Liver (tissue), 9 donors: ENCODE results near the gene RSPO4. TPM values are rescaled to one million over a fixed set of nuclear protein-coding genes. Genes with fewer than 3 reads are reported as not detected.

Source experiments
- DNase-seq: peaks from one replicate; pipeline ENCODE4 v3.0.0-alpha.2; 2017; ENCODE audit warnings: low spot score
- H3K27ac ChIP-seq, 2 donors: one replicate each; pipeline ENCODE4 v1.7.0; 2013; ENCODE audit warnings: inconsistent platforms in 2 of 2, low read length in 2 of 2, control low read depth in 1 of 2, low read depth in 1 of 2, mild to moderate bottlenecking in 1 of 2
- H3K27me3 ChIP-seq, 4 donors: one replicate each; pipeline versions ENCODE4 v1.6.1 to v1.7.0; 2013; ENCODE audit warnings: low read length in 3 of 4, inconsistent platforms in 1 of 4, mild to moderate bottlenecking in 1 of 4, moderate library complexity in 1 of 4; ENCODE audit not compliant: control insufficient read depth in 4 of 4, insufficient read depth in 4 of 4
- H3K36me3 ChIP-seq, 4 donors: one replicate each; pipeline versions ENCODE4 v1.6.1 to v1.7.0; 2013; ENCODE audit warnings: low read length in 3 of 4, mild to moderate bottlenecking in 3 of 4, low read depth in 1 of 4, moderate library complexity in 1 of 4; ENCODE audit not compliant: control insufficient read depth in 4 of 4, insufficient read depth in 3 of 4
- H3K4me1 ChIP-seq, 4 donors: one replicate each; pipeline versions ENCODE4 v1.6.1 to v1.7.0; 2013; ENCODE audit warnings: low read length in 3 of 4, mild to moderate bottlenecking in 3 of 4, moderate library complexity in 1 of 4; ENCODE audit not compliant: control insufficient read depth in 4 of 4, insufficient read depth in 4 of 4
- H3K4me3 ChIP-seq, 3 donors: one replicate each; pipeline versions ENCODE4 v1.6.1 to v1.7.0; 2013; ENCODE audit warnings: low read length in 3 of 3, control low read depth in 1 of 3, low read depth in 1 of 3, mild to moderate bottlenecking in 1 of 3
- H3K9ac ChIP-seq, 2 donors: one replicate each; pipeline ENCODE4 v1.7.0; 2013; ENCODE audit warnings: low read length in 2 of 2, mild to moderate bottlenecking in 2 of 2, moderate library complexity in 2 of 2, control low read depth in 1 of 2, low read depth in 1 of 2
- H3K9me3 ChIP-seq, 4 donors: one replicate each; pipeline versions ENCODE4 v1.6.1 to v1.7.0; 2013; ENCODE audit warnings: low read length in 3 of 4; ENCODE audit not compliant: control insufficient read depth in 4 of 4
- EGR1 ChIP-seq, 2 donors: IDR thresholded peaks; 2 replicates each; pipeline ENCODE4 v1.6.1; 2016 to 2018; ENCODE audit warnings: antibody characterized with exemption in 2 of 2, low read depth in 2 of 2
- FOXA1 ChIP-seq: IDR thresholded peaks from 2 replicates; pipeline ENCODE4 v1.6.1; 2016; ENCODE audit warnings: antibody characterized with exemption
- FOXA2 ChIP-seq: IDR thresholded peaks from 2 replicates; pipeline ENCODE4 v1.6.1; 2016; ENCODE audit warnings: antibody characterized with exemption
- GABPA ChIP-seq, 2 donors: IDR thresholded peaks in 1 of 2; conservative IDR thresholded peaks in 1 of 2; 2 replicates each; pipeline ENCODE4 v1.6.1; 2016; ENCODE audit warnings: antibody characterized with exemption in 2 of 2, mild to moderate bottlenecking in 1 of 2, moderate library complexity in 1 of 2
- HNF4A ChIP-seq, 2 donors: conservative IDR thresholded peaks; 2 replicates each; pipeline ENCODE4 v1.6.1; 2016; ENCODE audit warnings: antibody characterized with exemption in 2 of 2, mild to moderate bottlenecking in 2 of 2
- HNF4G ChIP-seq: IDR thresholded peaks from 2 replicates; pipeline ENCODE4 v1.6.1; 2016; ENCODE audit warnings: antibody characterized with exemption
- JUND ChIP-seq, 2 donors: IDR thresholded peaks; 2 replicates each; pipeline ENCODE4 v1.6.1; 2016; ENCODE audit warnings: antibody characterized with exemption in 2 of 2
- NR2F2 ChIP-seq: IDR thresholded peaks from 2 replicates; pipeline ENCODE4 v1.6.1; 2016; ENCODE audit warnings: antibody characterized with exemption
- RAD21 ChIP-seq, 2 donors: IDR thresholded peaks; 2 replicates each; pipeline ENCODE4 v1.6.1; 2016; ENCODE audit warnings: antibody characterized with exemption in 2 of 2, mild to moderate bottlenecking in 2 of 2
- RXRA ChIP-seq, 2 donors: IDR thresholded peaks; 2 replicates each; pipeline ENCODE4 v1.6.1; 2017 to 2018; ENCODE audit warnings: antibody characterized with exemption in 2 of 2, mild to moderate bottlenecking in 1 of 2
- SP1 ChIP-seq: IDR thresholded peaks from 2 replicates; pipeline ENCODE4 v1.6.1; 2018; ENCODE audit warnings: antibody characterized with exemption, mild to moderate bottlenecking
- TAF1 ChIP-seq: conservative IDR thresholded peaks from 2 replicates; pipeline ENCODE4 v1.6.1; 2016; ENCODE audit warnings: antibody characterized with exemption, mild to moderate bottlenecking
- YY1 ChIP-seq: IDR thresholded peaks from 2 replicates; pipeline ENCODE4 v1.6.1; 2016; ENCODE audit warnings: antibody characterized with exemption, mild to moderate bottlenecking
- WGBS: extraction: QIAGEN DNeasy Blood & Tissue Kit; methylation state at CpG from one replicate; pipeline ENCODE4 v1.1.7; 2013; 5-methylcytosine and 5-hydroxymethylcytosine counted together
- polyA plus RNA-seq, 2 donors: library from polyadenylated mRNA; stranded (reverse) in 1 of 2; unstranded in 1 of 2; fragments of 200-250 nt in 1 of 2; fragments of >200 nt in 1 of 2; fragmentation: Nextera tagmentation in 1 of 2; extraction: Ambion mirVana in 1 of 2; gene quantifications; one replicate each; pipeline versions ENCODE4 v1.2.1 to v1.2.3, GENCODE V29; 2013 to 2015
- total RNA-seq, 2 donors: library from RNA; depleted of rRNA; stranded (reverse); fragments of >200 nt; gene quantifications; one replicate each; pipeline ENCODE4 v1.2.3, GENCODE V29; 2014
- TF ChIP-seq, protein P1 (sequence below): IDR thresholded peaks from 2 replicates; pipeline ENCODE4 v1.6.1; 2016; ENCODE audit warnings: antibody characterized with exemption, mild to moderate bottlenecking
- TF ChIP-seq, protein P2 (sequence below): IDR thresholded peaks from 2 replicates; pipeline ENCODE4 v1.6.1; 2016; ENCODE audit warnings: antibody characterized with exemption
- TF ChIP-seq, protein P3 (sequence below): IDR thresholded peaks from 2 replicates; pipeline ENCODE4 v1.6.1; 2016; ENCODE audit warnings: antibody characterized with exemption
- TF ChIP-seq, protein P4 (sequence below): fragments of 150-350 bp; IDR thresholded peaks from 2 replicates; pipeline ENCODE4 v1.5.1; 2017; ENCODE audit warnings: improper control_type of control experiment, low read depth, low read length; ENCODE audit not compliant: missing input control
- donor health status: healthy.
- donor health status: healthy.
- donor health status: healthy.
- donor health status: healthy.
- donor health status: healthy.

The RSPO4 gene
- total and polyA plus RNA-seq, 4 donors, result not detected

GRCh38 chr20:969868-970267 is 32.2 kb downstream of the RSPO4 start (continued):
- TF ChIP-seq, protein P1, sequence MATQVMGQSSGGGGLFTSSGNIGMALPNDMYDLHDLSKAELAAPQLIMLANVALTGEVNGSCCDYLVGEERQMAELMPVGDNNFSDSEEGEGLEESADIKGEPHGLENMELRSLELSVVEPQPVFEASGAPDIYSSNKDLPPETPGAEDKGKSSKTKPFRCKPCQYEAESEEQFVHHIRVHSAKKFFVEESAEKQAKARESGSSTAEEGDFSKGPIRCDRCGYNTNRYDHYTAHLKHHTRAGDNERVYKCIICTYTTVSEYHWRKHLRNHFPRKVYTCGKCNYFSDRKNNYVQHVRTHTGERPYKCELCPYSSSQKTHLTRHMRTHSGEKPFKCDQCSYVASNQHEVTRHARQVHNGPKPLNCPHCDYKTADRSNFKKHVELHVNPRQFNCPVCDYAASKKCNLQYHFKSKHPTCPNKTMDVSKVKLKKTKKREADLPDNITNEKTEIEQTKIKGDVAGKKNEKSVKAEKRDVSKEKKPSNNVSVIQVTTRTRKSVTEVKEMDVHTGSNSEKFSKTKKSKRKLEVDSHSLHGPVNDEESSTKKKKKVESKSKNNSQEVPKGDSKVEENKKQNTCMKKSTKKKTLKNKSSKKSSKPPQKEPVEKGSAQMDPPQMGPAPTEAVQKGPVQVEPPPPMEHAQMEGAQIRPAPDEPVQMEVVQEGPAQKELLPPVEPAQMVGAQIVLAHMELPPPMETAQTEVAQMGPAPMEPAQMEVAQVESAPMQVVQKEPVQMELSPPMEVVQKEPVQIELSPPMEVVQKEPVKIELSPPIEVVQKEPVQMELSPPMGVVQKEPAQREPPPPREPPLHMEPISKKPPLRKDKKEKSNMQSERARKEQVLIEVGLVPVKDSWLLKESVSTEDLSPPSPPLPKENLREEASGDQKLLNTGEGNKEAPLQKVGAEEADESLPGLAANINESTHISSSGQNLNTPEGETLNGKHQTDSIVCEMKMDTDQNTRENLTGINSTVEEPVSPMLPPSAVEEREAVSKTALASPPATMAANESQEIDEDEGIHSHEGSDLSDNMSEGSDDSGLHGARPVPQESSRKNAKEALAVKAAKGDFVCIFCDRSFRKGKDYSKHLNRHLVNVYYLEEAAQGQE, result no peak
- TF ChIP-seq, protein P2, sequence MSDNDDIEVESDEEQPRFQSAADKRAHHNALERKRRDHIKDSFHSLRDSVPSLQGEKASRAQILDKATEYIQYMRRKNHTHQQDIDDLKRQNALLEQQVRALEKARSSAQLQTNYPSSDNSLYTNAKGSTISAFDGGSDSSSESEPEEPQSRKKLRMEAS, result no peak
- no peak for TF ChIP-seq EGR1 (IDR thresholded peaks at IDR 0.05; ENCODE audit: low read depth in 2 of 2)
- no peak for TF ChIP-seq TAF1
- no peak for TF ChIP-seq RXRA (IDR thresholded peaks at IDR 0.05)

DNA sequence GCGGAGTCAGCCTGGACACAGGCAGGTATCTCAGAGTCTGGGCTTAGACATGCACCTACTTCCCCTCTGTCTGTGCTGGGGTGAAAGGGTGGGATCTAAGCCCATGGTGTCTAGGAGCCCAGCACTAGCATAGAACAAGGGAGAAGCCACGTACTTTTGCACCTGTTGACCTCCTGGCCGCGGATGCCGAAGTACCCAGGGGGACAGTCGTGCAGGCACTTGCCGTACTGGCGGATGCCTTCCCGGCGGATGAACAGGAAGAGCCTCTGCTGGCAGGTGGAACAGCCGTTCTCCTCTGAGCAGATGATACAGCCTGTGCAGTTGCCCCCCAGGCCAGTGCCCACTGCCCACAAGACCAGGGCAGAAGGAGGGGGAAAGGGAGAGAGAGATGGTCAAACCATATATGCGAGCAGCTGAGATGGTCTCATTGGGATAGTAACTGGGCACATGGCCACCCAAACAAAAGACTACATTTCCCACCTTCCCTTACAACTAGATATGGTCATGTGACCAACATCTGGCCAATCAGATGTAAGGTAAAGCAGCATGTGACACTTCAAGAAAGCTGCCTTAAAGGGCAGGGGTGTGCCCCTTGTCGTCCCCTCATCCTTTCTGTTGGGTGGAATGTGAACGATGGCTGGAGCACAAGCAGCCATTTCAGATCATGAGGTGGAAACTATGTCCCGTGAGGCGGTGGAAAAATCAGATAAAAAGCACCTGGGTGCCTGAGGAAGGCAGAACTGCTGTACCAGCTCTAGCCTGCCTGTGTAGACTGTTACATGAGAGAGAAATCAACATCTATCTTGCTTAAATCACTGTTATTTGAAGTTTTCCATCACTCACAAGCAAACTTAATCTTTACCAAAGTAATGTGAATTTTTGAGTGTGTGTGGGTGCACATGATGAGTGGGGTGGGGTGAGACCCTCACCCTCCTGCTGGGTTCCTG is 34.0 kb downstream of the RSPO4 start:
- H3K36me3 ChIP-seq, result no peaks in the 10 kb centered on the region
- DNase-seq, result no peak
- TF ChIP-seq, protein P3, sequence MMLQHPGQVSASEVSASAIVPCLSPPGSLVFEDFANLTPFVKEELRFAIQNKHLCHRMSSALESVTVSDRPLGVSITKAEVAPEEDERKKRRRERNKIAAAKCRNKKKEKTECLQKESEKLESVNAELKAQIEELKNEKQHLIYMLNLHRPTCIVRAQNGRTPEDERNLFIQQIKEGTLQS, result no peak
- TF ChIP-seq YY1 (no peak), GABPA (IDR thresholded peaks at IDR 0.05 in 1 of 2, conservative IDR thresholded peaks at IDR 0.05 in 1 of 2) (no peak), HNF4A (conservative IDR thresholded peaks at IDR 0.05) (no peak)
- H3K27ac ChIP-seq, result no peak overlapping the region
- no peaks in the 10 kb centered on the region for H3K27me3 ChIP-seq
- H3K4me3 ChIP-seq, result no peak overlapping the region
- H3K9ac ChIP-seq, result no peak overlapping the region
- 90% methylated on average over 16 of the region's 16 CpGs for WGBS
- H3K9me3 ChIP-seq, result no peaks in the 10 kb centered on the region
- H3K4me1 ChIP-seq, result no peaks in the 10 kb centered on the region

GRCh38 chr20:965956-966355 is 36.2 kb downstream of the RSPO4 start:
- no peaks in the 10 kb centered on the region for H3K9me3 ChIP-seq
- H3K9ac ChIP-seq, result no peak overlapping the region
- no peaks in the 10 kb centered on the region for H3K36me3 ChIP-seq
- WGBS, result 70% methylated on average over 9 of the region's 9 CpGs
- H3K4me1 ChIP-seq, result no peaks in the 10 kb centered on the region
- H3K27me3 ChIP-seq, result no peaks in the 10 kb centered on the region
- DNase-seq, result no peak
- H3K27ac ChIP-seq, result no peak overlapping the region
- H3K4me3 ChIP-seq, result no peak overlapping the region
- TF ChIP-seq NR2F2, result no peak
- no peak for TF ChIP-seq SP1
- TF ChIP-seq YY1, result no peak
- no peak for TF ChIP-seq HNF4G
- no peak for TF ChIP-seq FOXA2
- TF ChIP-seq, protein P4, sequence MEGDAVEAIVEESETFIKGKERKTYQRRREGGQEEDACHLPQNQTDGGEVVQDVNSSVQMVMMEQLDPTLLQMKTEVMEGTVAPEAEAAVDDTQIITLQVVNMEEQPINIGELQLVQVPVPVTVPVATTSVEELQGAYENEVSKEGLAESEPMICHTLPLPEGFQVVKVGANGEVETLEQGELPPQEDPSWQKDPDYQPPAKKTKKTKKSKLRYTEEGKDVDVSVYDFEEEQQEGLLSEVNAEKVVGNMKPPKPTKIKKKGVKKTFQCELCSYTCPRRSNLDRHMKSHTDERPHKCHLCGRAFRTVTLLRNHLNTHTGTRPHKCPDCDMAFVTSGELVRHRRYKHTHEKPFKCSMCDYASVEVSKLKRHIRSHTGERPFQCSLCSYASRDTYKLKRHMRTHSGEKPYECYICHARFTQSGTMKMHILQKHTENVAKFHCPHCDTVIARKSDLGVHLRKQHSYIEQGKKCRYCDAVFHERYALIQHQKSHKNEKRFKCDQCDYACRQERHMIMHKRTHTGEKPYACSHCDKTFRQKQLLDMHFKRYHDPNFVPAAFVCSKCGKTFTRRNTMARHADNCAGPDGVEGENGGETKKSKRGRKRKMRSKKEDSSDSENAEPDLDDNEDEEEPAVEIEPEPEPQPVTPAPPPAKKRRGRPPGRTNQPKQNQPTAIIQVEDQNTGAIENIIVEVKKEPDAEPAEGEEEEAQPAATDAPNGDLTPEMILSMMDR, result no peak
- TF ChIP-seq HNF4A (conservative IDR thresholded peaks at IDR 0.05), result no peak
- TF ChIP-seq, protein P2, result no peak
- TF ChIP-seq EGR1 (IDR thresholded peaks at IDR 0.05; ENCODE audit: low read depth in 2 of 2), result no peak
- TF ChIP-seq JUND (IDR thresholded peaks at IDR 0.05), result no peak
- TF ChIP-seq FOXA1, result no peak
- no peak for TF ChIP-seq GABPA (IDR thresholded peaks at IDR 0.05 in 1 of 2, conservative IDR thresholded peaks at IDR 0.05 in 1 of 2)
- TF ChIP-seq, protein P1, result no peak
- no peak for TF ChIP-seq RXRA (IDR thresholded peaks at IDR 0.05)
- no peak for TF ChIP-seq RAD21 (IDR thresholded peaks at IDR 0.05)
- no peak for TF ChIP-seq TAF1
- TF ChIP-seq, protein P3, result no peak
